ENCODE measurements around the gene LGR6.
"Not testable (repeated sequence)": the region's sequence is repeated elsewhere in the genome, so short reads cannot be mapped to it uniquely, and the experiment has no call there.

Gene LGR6

DNA sequence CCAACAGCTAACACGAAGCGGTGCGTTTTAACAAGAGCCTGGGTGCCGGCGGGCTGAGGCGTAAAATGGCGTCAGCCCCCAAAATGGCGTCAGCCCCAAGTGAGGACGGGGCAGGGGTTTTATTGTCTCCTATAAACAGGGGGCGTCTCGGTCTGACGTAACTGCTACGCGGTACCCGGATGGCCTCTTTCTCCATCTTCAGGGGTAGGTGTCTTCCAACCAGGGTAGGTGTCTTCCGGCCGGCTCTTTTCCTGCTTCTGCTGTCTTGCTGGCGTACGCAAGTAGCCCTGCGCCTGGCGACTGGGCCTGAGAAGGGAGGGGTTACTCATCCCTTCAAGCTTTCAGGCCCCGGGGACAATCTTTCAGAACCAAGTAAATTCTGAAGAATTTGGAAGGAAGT, 45.3 kb downstream of the LGR6 start:
- DNase-seq (ENCODE audit: low spot score in 2 of 2) (no peak), ATAC-seq (replicated peaks; ENCODE audit: extremely low read depth, poor library complexity, severe bottlenecking) (no peak)
- H3K27me3 Mint-ChIP-seq, result peaks cover 8% of the 10 kb centered on the region
- peaks cover 18% of the 10 kb centered on the region for H3K36me3 Mint-ChIP-seq (ENCODE audit: insufficient read depth)
- peaks cover 8% of the 10 kb centered on the region for H3K4me1 Mint-ChIP-seq
- no peaks in the 10 kb centered on the region for H3K9me3 Mint-ChIP-seq
- H3K4me3 Mint-ChIP-seq, result no peak overlapping the region
- H3K27ac Mint-ChIP-seq (ENCODE audit: low read depth), result no peak overlapping the region

DNA sequence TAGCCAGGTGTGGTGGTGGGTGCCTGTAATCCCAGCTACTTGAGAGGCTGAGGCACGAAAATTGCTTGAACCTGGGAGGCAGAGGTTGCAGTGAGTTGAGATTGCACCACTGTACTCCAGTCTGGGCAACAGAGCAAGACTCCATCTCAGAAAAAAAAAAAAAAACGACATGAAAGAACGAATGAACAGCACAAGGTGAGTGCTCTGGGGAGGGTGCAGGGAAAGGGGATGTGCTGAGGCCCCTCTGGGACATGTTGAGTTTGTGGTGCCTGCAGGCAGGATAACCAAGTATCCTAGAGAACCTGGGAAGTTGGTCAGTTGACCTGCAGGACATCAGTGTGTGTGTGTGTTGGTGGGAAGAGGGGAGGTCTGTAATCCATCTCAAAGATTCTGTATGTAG, 46.6 kb downstream of the LGR6 start:
- H3K9me3 Mint-ChIP-seq; H3K27ac Mint-ChIP-seq (ENCODE audit: low read depth): not testable (repeated sequence)

DNA sequence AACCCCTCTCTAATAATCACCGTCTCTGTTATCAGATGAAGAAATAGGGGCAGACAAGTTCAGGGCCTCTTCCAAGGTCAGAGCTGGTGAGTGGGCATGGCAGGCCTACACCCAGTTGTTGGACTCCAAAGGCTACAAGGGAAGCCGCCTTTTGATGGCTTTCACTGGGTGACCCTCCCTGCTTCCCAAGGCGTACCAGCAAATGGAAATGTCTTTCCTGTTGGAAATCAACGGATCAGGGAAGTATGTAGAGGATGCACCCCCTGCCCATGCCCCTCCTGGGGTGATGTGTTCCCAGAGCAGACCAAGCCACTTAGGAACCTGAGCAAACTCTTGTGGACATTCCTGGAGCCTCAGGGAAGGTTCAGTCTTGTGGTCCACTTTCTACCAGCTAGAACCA, 47.4 kb downstream of the LGR6 start:
- Mint-ChIP-seq H3K4me1 (peaks cover 8% of the 10 kb centered on the region), H3K36me3 (ENCODE audit: insufficient read depth) (peaks cover 18% of the 10 kb centered on the region), H3K9me3 (no peaks in the 10 kb centered on the region), H3K27ac (ENCODE audit: low read depth) (no peak overlapping the region), H3K4me3 (no peak overlapping the region), H3K27me3 (peaks cover 8% of the 10 kb centered on the region)
- no peak for DNase-seq (ENCODE audit: low spot score in 2 of 2)
- ATAC-seq (replicated peaks; ENCODE audit: extremely low read depth, poor library complexity, severe bottlenecking), result no peak

More for the DNA sequence above, 46.6 kb downstream of the LGR6 start:
- not testable (repeated sequence) for H3K4me3 Mint-ChIP-seq; H3K27me3 Mint-ChIP-seq; ATAC-seq (replicated peaks; ENCODE audit: extremely low read depth, poor library complexity, severe bottlenecking); DNase-seq (ENCODE audit: low spot score in 2 of 2); H3K4me1 Mint-ChIP-seq
- H3K36me3 Mint-ChIP-seq (ENCODE audit: insufficient read depth), result peaks cover 18% of the 10 kb centered on the region

DNA sequence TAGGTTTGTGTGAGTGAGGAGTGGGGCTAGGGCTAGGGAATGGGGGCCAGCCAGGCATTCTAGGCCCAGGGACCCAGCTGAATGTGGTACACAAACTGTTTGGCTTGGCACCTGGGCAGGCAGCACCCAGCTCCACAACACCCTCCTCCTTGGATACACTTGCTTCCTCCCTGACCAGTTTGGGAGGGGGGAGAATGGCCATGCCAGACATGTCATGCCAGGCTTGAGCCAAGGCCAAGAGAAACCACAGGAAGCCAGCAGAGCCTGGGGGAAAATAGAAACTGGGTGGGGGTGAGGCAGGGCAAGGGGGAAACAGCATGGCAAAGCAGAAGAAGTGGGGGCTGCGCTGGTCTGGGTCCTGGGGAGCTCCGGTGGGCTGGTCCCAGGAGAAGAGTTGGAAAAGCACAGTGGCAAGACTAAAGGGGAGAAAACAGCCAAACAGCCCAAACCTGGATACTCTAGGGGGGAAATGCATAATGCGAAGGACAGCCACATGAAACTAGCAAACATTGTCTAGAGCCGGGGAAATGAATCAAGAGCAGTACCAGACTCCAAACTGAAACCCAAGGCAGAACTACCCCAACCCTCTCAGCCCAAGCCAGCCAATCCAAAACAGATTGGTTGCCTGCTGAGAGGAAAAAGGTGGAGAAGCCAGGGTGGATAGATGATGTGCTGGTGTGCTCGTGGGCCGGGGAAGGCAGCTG, 47.9 kb downstream of the LGR6 start:
- H3K4me3 Mint-ChIP-seq, result no peak overlapping the region
- peak overlapping the region; percentile 68 for H3K27ac Mint-ChIP-seq (ENCODE audit: low read depth)
- peaks cover 12% of the 10 kb centered on the region for H3K36me3 Mint-ChIP-seq (ENCODE audit: insufficient read depth)
- H3K27me3 Mint-ChIP-seq, result peaks cover 3% of the 10 kb centered on the region
- peaks cover 2% of the 10 kb centered on the region for H3K4me1 Mint-ChIP-seq
- DNase-seq (ENCODE audit: low spot score in 2 of 2) (no peak), ATAC-seq (replicated peaks; ENCODE audit: extremely low read depth, poor library complexity, severe bottlenecking) (no peak)
- no peaks in the 10 kb centered on the region for H3K9me3 Mint-ChIP-seq

DNA sequence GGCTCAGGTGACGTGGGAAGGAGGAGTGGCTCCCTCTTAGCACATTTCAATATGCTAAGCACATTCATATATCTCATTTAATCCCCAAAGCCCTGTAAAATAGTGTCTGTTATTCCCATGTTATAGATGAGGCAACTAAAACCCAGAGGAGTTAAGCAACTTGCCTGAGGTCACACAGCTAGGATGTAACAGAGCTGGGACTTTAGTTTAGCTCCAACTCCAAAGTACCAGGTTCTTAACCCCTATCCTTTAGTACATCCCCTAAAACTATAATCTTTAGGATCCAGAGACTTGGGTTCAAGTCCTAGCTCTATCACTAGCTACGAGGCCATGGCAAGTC, 48.5 kb downstream of the LGR6 start:
- Mint-ChIP-seq H3K27ac (ENCODE audit: low read depth) (peak overlapping the region; percentile 68), H3K4me1 (no peaks in the 10 kb centered on the region), H3K36me3 (ENCODE audit: insufficient read depth) (peaks cover 11% of the 10 kb centered on the region), H3K27me3 (no peaks in the 10 kb centered on the region), H3K9me3 (no peaks in the 10 kb centered on the region), H3K4me3 (no peak overlapping the region)
- DNase-seq (ENCODE audit: low spot score in 2 of 2), result no peak
- ATAC-seq (replicated peaks; ENCODE audit: extremely low read depth, poor library complexity, severe bottlenecking), result no peak

DNA sequence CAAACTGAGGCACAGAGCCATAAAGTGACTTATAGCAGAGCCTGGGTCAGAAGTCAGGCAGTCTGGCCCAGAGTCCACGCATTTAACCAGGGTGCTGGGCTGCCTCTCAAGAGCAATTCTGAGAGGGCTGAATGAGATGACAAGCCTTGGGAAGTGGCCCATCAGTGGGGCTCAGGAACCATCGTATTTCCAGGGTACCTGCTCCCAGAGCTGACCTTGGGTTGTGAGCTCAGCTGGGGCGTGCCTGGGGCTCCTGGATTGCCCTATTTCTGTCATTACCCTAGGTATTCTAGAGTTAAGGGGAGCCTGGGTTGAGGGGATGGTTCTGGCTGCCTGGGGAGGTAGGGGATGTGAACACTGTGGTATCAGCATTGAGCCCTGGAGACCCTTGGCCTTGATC, 49.4 kb downstream of the LGR6 start:
- no peaks in the 10 kb centered on the region for H3K9me3 Mint-ChIP-seq
- peaks cover 9% of the 10 kb centered on the region for H3K36me3 Mint-ChIP-seq (ENCODE audit: insufficient read depth)
- no peak for DNase-seq (ENCODE audit: low spot score in 2 of 2)
- H3K27me3 Mint-ChIP-seq, result no peaks in the 10 kb centered on the region
- H3K27ac Mint-ChIP-seq (ENCODE audit: low read depth), result no peak overlapping the region
- H3K4me1 Mint-ChIP-seq, result no peaks in the 10 kb centered on the region
- no peak for ATAC-seq (replicated peaks; ENCODE audit: extremely low read depth, poor library complexity, severe bottlenecking)
- H3K4me3 Mint-ChIP-seq, result no peak overlapping the region

DNA sequence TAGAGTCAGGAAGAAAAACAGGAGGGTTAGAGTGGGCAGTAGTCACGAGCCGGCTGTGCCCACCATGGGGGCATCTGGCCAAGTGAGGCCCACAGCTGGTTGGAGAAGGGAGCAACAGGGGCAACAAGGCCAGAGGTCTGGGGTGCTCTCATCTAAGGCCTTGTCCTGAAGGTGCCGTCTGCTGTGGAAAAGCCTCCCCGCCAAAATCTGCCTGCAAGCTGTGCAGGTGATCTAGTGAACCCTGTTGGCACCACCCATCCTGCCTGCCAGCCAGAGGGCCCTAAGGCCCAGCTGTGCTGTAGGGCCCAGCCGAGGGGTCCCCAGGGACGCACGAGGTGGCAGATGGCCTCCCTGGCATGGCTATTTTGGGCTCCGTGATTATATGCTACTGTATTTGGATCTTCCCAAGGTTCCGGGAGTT, 51.3 kb downstream of the LGR6 start:
- DNase-seq (ENCODE audit: low spot score in 2 of 2) (no peak), ATAC-seq (replicated peaks; ENCODE audit: extremely low read depth, poor library complexity, severe bottlenecking) (no peak)
- Mint-ChIP-seq H3K36me3 (ENCODE audit: insufficient read depth) (peaks cover 4% of the 10 kb centered on the region), H3K9me3 (no peaks in the 10 kb centered on the region), H3K4me1 (peaks cover 10% of the 10 kb centered on the region), H3K27me3 (no peaks in the 10 kb centered on the region), H3K4me3 (no peak overlapping the region), H3K27ac (ENCODE audit: low read depth) (no peak overlapping the region)

DNA sequence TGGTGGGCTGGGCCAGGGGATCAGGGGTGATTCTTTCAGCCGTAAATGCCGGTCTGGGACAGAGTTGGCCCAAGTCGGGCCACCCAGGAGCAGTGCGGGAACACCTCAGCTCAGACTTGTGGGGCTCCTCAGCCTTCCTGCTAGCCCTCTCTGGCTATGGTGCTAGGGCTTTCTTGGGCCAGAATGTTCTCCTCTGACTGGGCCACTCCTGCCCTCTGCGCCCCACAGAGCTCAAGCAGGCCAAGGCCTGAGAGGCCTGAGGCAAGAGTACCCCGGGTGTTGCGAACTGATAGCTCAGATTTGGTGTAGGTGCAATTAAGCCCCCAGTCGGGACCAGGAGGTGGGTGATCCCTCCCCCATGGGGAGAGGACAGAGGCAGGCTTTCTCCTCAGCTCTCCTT, 51.8 kb downstream of the LGR6 start:
- ATAC-seq (replicated peaks; ENCODE audit: extremely low read depth, poor library complexity, severe bottlenecking), result no peak
- Mint-ChIP-seq H3K9me3 (no peaks in the 10 kb centered on the region), H3K27me3 (no peaks in the 10 kb centered on the region)

DNA sequence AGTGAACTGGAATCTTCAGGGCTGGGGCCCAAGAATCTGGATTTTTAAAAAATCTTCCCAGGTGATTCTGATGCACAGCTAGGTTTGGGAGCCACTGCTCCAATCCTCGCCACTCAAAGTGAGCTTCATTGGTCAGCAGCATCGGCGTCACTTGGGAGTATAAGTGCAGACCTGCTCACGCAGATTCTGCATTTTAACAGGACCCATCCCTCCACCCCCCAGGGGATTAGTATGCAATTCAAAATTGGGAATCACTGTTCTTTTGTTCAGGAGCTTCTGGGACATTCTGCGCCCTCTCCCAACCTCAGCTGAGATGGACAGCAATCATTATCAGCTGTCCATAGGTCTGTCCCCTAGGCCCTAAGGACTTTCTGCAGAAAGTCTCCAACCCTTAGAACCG, 53.5 kb downstream of the LGR6 start:
- Mint-ChIP-seq H3K9me3 (no peaks in the 10 kb centered on the region), H3K36me3 (ENCODE audit: insufficient read depth) (peaks cover 4% of the 10 kb centered on the region), H3K27ac (ENCODE audit: low read depth) (no peak overlapping the region), H3K4me3 (no peak overlapping the region), H3K27me3 (no peaks in the 10 kb centered on the region), H3K4me1 (peaks cover 14% of the 10 kb centered on the region)
- DNase-seq (ENCODE audit: low spot score in 2 of 2) (no peak), ATAC-seq (replicated peaks; ENCODE audit: extremely low read depth, poor library complexity, severe bottlenecking) (no peak)

More for the DNA sequence above, 51.8 kb downstream of the LGR6 start:
- Mint-ChIP-seq H3K4me3 (no peak overlapping the region), H3K27ac (ENCODE audit: low read depth) (no peak overlapping the region), H3K36me3 (ENCODE audit: insufficient read depth) (peaks cover 4% of the 10 kb centered on the region), H3K4me1 (peaks cover 14% of the 10 kb centered on the region)
- DNase-seq (ENCODE audit: low spot score in 2 of 2), result no peak

DNA sequence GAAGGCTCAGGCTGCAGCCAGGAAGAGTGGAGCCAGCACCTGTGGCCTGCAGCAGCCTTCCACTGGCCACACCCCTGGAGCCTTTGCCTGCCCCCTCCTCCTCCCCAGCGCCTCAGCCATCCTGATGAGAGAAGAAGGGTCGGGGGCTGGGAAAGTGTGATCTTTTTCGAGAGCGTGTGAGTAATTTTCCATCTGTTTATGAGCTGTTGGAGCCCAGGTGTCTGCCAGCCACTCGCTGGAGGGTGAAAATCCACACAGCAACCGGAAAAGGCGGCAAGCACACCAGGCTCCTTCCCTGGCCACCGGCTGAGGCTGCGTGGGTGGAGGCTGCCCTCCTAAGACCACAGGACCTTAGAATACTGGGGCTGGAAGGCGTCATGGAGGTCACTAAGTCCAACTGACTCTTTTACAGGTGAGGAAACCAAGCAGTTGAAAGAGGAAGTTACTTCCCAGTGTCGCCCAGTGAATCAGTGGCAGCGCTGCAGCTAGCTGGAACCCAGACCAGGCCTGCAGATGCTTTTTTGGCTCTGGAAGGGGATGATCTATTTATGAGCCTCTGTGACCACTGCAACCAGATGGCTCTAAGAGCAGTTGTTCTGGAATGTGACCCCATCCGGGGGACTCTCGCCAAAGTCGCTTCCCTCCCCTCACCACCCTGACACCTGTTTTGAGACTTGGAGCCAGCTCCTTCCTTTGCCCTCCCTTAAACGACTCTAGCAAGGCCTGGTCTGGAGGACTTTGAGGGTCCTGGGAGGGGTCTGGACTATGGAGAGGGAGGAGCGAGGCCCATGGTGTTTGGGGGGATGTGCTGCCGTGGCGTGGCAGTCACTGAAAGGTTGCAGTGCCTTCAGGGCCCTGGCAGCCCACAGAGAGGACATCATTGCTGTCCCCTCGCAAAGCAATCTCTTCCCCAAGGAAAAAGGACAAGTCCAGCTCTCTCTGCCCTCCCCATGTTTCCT, 54.5 kb downstream of the LGR6 start:
- Mint-ChIP-seq H3K4me1 (peaks cover 14% of the 10 kb centered on the region), H3K9me3 (no peaks in the 10 kb centered on the region), H3K27ac (ENCODE audit: low read depth) (peak overlapping the region; percentile 56), H3K4me3 (no peak overlapping the region), H3K36me3 (ENCODE audit: insufficient read depth) (peaks cover 4% of the 10 kb centered on the region), H3K27me3 (no peaks in the 10 kb centered on the region)
- no peak for DNase-seq (ENCODE audit: low spot score in 2 of 2)
- ATAC-seq (replicated peaks; ENCODE audit: extremely low read depth, poor library complexity, severe bottlenecking), result no peak

DNA sequence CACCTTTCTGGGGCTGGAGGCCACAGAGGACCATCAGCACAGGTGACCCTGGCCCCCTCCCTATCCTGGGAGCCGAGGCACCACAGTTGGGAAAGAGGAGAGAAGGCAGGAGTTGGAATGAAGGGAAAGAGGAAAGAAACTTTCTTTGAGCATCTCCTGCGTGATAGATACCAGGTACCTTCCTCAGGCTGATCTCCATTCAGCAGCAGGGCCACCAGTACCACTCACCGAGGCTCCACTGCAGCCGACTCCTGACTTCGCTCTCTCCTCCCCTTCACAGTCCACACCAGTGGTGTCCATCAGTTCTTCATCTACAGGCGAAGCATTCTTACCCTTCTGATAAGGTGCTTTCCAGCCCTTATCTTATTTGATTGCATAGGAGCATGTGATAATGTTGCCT, 55.3 kb downstream of the LGR6 start:
- H3K27me3 Mint-ChIP-seq, result no peaks in the 10 kb centered on the region
- no peak overlapping the region for H3K27ac Mint-ChIP-seq (ENCODE audit: low read depth)
- no peak for ATAC-seq (replicated peaks; ENCODE audit: extremely low read depth, poor library complexity, severe bottlenecking)
- peaks cover 4% of the 10 kb centered on the region for H3K36me3 Mint-ChIP-seq (ENCODE audit: insufficient read depth)
- no peak for DNase-seq (ENCODE audit: low spot score in 2 of 2)
- peaks cover 14% of the 10 kb centered on the region for H3K4me1 Mint-ChIP-seq
- H3K9me3 Mint-ChIP-seq, result no peaks in the 10 kb centered on the region
- no peak overlapping the region for H3K4me3 Mint-ChIP-seq

DNA sequence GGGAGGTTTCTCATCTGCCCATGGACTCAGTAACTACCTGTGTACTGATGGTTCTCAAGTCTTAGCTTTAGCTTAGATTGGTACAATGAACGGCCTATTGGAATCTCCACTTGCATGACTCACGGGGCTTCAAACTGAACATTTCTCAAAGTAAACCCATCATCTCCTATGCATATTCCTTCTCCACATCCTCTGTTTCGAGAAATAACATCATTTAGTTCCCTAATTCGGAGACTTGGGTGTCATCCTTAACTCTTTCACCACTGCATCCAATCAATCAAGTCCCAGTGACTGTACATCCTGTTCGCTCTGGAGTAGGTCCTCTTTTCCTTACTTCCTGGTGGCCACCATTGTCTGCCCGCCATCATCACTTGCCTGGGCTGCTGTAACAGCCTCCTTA, 55.8 kb downstream of the LGR6 start:
- Mint-ChIP-seq H3K27ac (ENCODE audit: low read depth) (no peak overlapping the region), H3K27me3 (no peaks in the 10 kb centered on the region)

DNA sequence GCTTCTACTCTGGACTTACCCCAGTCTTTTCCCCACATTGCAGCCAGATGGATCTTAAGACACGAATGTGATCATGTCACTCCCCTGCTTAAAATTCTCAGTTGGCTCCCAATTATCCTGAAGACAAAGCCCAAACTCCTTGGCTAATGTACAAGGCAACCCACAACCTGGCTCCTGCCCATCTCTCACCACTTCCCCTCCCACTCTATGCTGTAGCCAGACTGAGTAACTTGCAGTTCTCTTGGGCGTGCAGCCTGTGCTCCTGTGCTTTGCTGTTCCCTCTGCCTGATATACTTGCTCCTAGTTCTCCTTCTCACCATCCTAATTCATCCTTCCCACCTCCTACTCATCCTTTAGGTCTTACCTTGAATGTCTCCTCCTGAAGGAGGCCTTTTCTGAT, 56.2 kb downstream of the LGR6 start:
- H3K36me3 Mint-ChIP-seq (ENCODE audit: insufficient read depth), result peaks cover 4% of the 10 kb centered on the region
- DNase-seq (ENCODE audit: low spot score in 2 of 2), result no peak
- H3K4me3 Mint-ChIP-seq, result no peak overlapping the region
- ATAC-seq (replicated peaks; ENCODE audit: extremely low read depth, poor library complexity, severe bottlenecking), result no peak
- H3K27ac Mint-ChIP-seq (ENCODE audit: low read depth), result no peak overlapping the region
- no peaks in the 10 kb centered on the region for H3K9me3 Mint-ChIP-seq
- peaks cover 21% of the 10 kb centered on the region for H3K4me1 Mint-ChIP-seq
- no peaks in the 10 kb centered on the region for H3K27me3 Mint-ChIP-seq

More for the DNA sequence above, 55.8 kb downstream of the LGR6 start:
- peaks cover 4% of the 10 kb centered on the region for H3K36me3 Mint-ChIP-seq (ENCODE audit: insufficient read depth)
- no peak overlapping the region for H3K4me3 Mint-ChIP-seq
- ATAC-seq (replicated peaks; ENCODE audit: extremely low read depth, poor library complexity, severe bottlenecking) (no peak), DNase-seq (ENCODE audit: low spot score in 2 of 2) (no peak)
- no peaks in the 10 kb centered on the region for H3K9me3 Mint-ChIP-seq
- peaks cover 17% of the 10 kb centered on the region for H3K4me1 Mint-ChIP-seq

All from central memory CD8-positive, alpha-beta T cell (primary cell).